SU-DHL-6 (cell line): Measurements from ENCODE around the gene AGBL5.
A peak's percentile ranks its signal among the peaks of the same experiment; 100 is the strongest.

Experiments
- H2AFZ ChIP-seq: fragments of 200-600 bp; sonication (generic); 2 replicates; pipeline ENCODE4 v1.6.1; 2014; ENCODE audit warnings: low read depth, mild to moderate bottlenecking, moderate library complexity, mixed read lengths, antibody characterized with exemption, low read length; ENCODE audit not compliant: severe bottlenecking
- H3F3A ChIP-seq: fragments of 200-600 bp; shearing (Covaris generic); 2 replicates; pipeline ENCODE4 v1.6.0; 2016; ENCODE audit warnings: antibody characterized with exemption, mild to moderate bottlenecking; ENCODE audit not compliant: insufficient read depth
- H3K27ac ChIP-seq: fragments of 200-600 bp; sonication (generic); 2 replicates; pipeline ENCODE4 v1.5.1; 2016; ENCODE audit warnings: low read depth, mild to moderate bottlenecking, low read length, moderate library complexity, mixed read lengths
- H3K27me3 ChIP-seq: fragments of 200-600 bp; sonication (generic), shearing (Covaris generic); 2 replicates; pipeline ENCODE4 v1.6.0; 2014; ENCODE audit warnings: mild to moderate bottlenecking, low read length
- H3K36me3 ChIP-seq: fragments of 200-600 bp; sonication (generic); 2 replicates; pipeline ENCODE4 v1.6.1; 2014; ENCODE audit warnings: mild to moderate bottlenecking, low read length, mixed read lengths
- H3K4me2 ChIP-seq: fragments of 300-600, 200-600 bp; shearing (Covaris generic), sonication (generic); 2 replicates; pipeline ENCODE4 v1.6.0; 2014; ENCODE audit warnings: low read length, low read depth, mild to moderate bottlenecking; ENCODE audit not compliant: poor library complexity, severe bottlenecking
- H3K4me3 ChIP-seq: fragments of 200-600 bp; sonication (generic); 2 replicates; pipeline ENCODE4 v1.5.1; 2014; ENCODE audit warnings: antibody characterized with exemption, low read length, mild to moderate bottlenecking, mixed read lengths; ENCODE audit not compliant: insufficient read depth, poor library complexity, severe bottlenecking
- H3K79me2 ChIP-seq: fragments of 200-600 bp; sonication (generic); 2 replicates; pipeline ENCODE4 v1.6.1; 2014; ENCODE audit warnings: mild to moderate bottlenecking, low read length, moderate library complexity; ENCODE audit not compliant: insufficient read depth
- H3K9ac ChIP-seq: fragments of 200-600 bp; sonication (generic); 2 replicates; pipeline ENCODE4 v1.7.0; 2014; ENCODE audit warnings: mild to moderate bottlenecking, low read length
- H3K9me2 ChIP-seq: fragments of 200-600 bp; sonication (generic); replicated peaks from 2 replicates; pipeline ENCODE4 v1.6.1; 2014; ENCODE audit warnings: low read length; ENCODE audit not compliant: insufficient read depth
- H3K9me3 ChIP-seq: fragments of 200-600 bp; sonication (generic); 2 replicates; pipeline ENCODE4 v1.6.1; 2014; ENCODE audit warnings: low read length, mixed read lengths; ENCODE audit not compliant: insufficient read depth
- H4K20me1 ChIP-seq: fragments of 200-600 bp; sonication (generic); 2 replicates; pipeline ENCODE4 v1.6.1; 2014; ENCODE audit warnings: low read depth, mild to moderate bottlenecking, antibody characterized with exemption, low read length, moderate library complexity, mixed read lengths
- CTCF ChIP-seq: fragments of 200-600 bp; sonication (generic); IDR thresholded peaks from one replicate; pipeline ENCODE4 v1.5.1; 2017; ENCODE audit warnings: antibody characterized with exemption, mild to moderate bottlenecking, low read length, moderate library complexity; ENCODE audit not compliant: insufficient read depth, poor library complexity, severe bottlenecking
- EZH2phosphoT487 ChIP-seq: fragments of 200-600 bp; sonication (generic), shearing (Covaris generic); conservative IDR thresholded peaks from 2 replicates; pipeline ENCODE4 v1.6.1; 2018; ENCODE audit warnings: mild to moderate bottlenecking, antibody characterized with exemption, low read length, moderate library complexity, mixed read lengths

Gene AGBL5

GRCh38 chr2:27027211-27027651 is 24.2 kb upstream of the AGBL5 start:
- Histone ChIP-seq H3K27ac (no peak overlapping the region), H3K79me2 (no peaks in the 10 kb centered on the region), H3K9me3 (no peaks in the 10 kb centered on the region), H3K4me2 (no peak overlapping the region), H3K4me3 (no peak overlapping the region), H3K9me2 (no peaks in the 10 kb centered on the region), H3K27me3 (no peaks in the 10 kb centered on the region), H3K36me3 (no peaks in the 10 kb centered on the region), H2AFZ (no peak overlapping the region), H3F3A (no peaks in the 10 kb centered on the region), H3K9ac (no peak overlapping the region), H4K20me1 (no peaks in the 10 kb centered on the region)
- no peak for TF ChIP-seq EZH2phosphoT487
- TF ChIP-seq CTCF = no peak

- H3K27me3 ChIP-seq = no peaks in the 10 kb centered on the region
- H3F3A ChIP-seq = no peaks in the 10 kb centered on the region
- no peaks in the 10 kb centered on the region for H3K36me3 ChIP-seq
- H3K4me2 ChIP-seq = no peak overlapping the region
- H4K20me1 ChIP-seq = no peaks in the 10 kb centered on the region
- H2AFZ ChIP-seq = no peak overlapping the region
- no peak overlapping the region for H3K4me3 ChIP-seq
- no peaks in the 10 kb centered on the region for H3K9me2 ChIP-seq
- no peaks in the 10 kb centered on the region for H3K9me3 ChIP-seq
- H3K9ac ChIP-seq = no peak overlapping the region
- peaks cover 13% of the 10 kb centered on the region for H3K79me2 ChIP-seq
- H3K27ac ChIP-seq = no peak overlapping the region
- no peak for TF ChIP-seq CTCF
- no peak for TF ChIP-seq EZH2phosphoT487
Observed at GRCh38 chr2:27029051-27029450, 22.4 kb upstream of the AGBL5 start.

GRCh38 chr2:27032495-27033252 is 18.8 kb upstream of the AGBL5 start, which contains the start of gene TMEM214:
Gene TMEM214, plus strand, starts transcription at chr2:27032965. Its CDS starts 51 bp downstream, at chr2:27033016.
- no peaks in the 10 kb centered on the region for H3K36me3 ChIP-seq
- TF ChIP-seq EZH2phosphoT487 (no peak), CTCF (no peak)
- H3K79me2 ChIP-seq = peaks cover 16% of the 10 kb centered on the region
- no peaks in the 10 kb centered on the region for H3K9me2 ChIP-seq
- peak within 1 kb of the TSS; percentile 29 for H3K27ac ChIP-seq
- peak within 1 kb of the TSS; percentile 91 for H3K4me3 ChIP-seq
- no peaks in the 10 kb centered on the region for H4K20me1 ChIP-seq
- H3K9me3 ChIP-seq = no peaks in the 10 kb centered on the region
- no peaks in the 10 kb centered on the region for H3F3A ChIP-seq
- H3K9ac ChIP-seq = peak within 1 kb of the TSS; percentile 95
- peak within 1 kb of the TSS; percentile 97 for H3K4me2 ChIP-seq
- H2AFZ ChIP-seq = peak within 1 kb of the TSS; percentile 40
- no peaks in the 10 kb centered on the region for H3K27me3 ChIP-seq
